Testis (tissue), 3 donors: ENCODE measurements around the gene PPARD. TPM values are rescaled to one million over a fixed set of nuclear protein-coding genes. Genes with fewer than 3 reads are reported as not detected.

Source experiments
- DNase-seq: peaks from one replicate; pipeline ENCODE4 v3.0.0-alpha.2; 2019
- H3K27ac ChIP-seq, 2 donors: fragments of 200-600 bp; sonication (generic); one replicate each; pipeline ENCODE4 v1.5.1; 2019
- H3K27me3 ChIP-seq: fragments of 200-600 bp; sonication (generic); one replicate; pipeline ENCODE4 v1.5.1; 2019
- H3K36me3 ChIP-seq: fragments of 200-600 bp; sonication (generic); one replicate; pipeline ENCODE4 v1.5.1; 2017; ENCODE audit warnings: low read depth; ENCODE audit errors: missing control alignments
- H3K4me1 ChIP-seq: fragments of 200-600 bp; sonication (generic); one replicate; pipeline ENCODE4 v1.5.1; 2019
- H3K4me3 ChIP-seq, 2 donors: fragments of 200-600 bp; sonication (generic); one replicate each; pipeline ENCODE4 v1.5.1; 2017 to 2019
- H3K9me3 ChIP-seq: fragments of 200-600 bp; sonication (generic); one replicate; pipeline ENCODE4 v1.5.1; 2017
- CTCF ChIP-seq, 3 experiments: fragments of 450-650 bp in 2 of 3; fragments of 200-600 bp in 1 of 3; sonication (generic) in 1 of 3; IDR thresholded peaks; one replicate each; pipeline ENCODE4 v1.5.1; 2016 to 2019; ENCODE audit warnings: antibody characterized with exemption in 3 of 3, mild to moderate bottlenecking in 2 of 3, moderate library complexity in 1 of 3
- POLR2A ChIP-seq: fragments of 450-650 bp; IDR thresholded peaks from one replicate; pipeline ENCODE4 v1.6.1; 2017; ENCODE audit warnings: antibody characterized with exemption, mild to moderate bottlenecking, moderate library complexity
- WGBS, 2 donors: methylation state at CpG; one replicate each; pipeline ENCODE4 v1.1.5; 2018; 5-methylcytosine and 5-hydroxymethylcytosine counted together
- intact Hi-C: fragments of 100-400 bp; cut with DNase I; formaldehyde crosslinking; loops from one replicate; pipeline ENCODE4 v1.15.1; 2023; ENCODE audit warnings: low total_unique reads
- polyA plus RNA-seq: library from polyadenylated mRNA; stranded (reverse); fragments of 350-450 nt; fragmentation: Illumina TruSeq; extraction: RNeasy Lipid Tissue Mini Kit (QIAGEN cat#74804); gene quantifications from one replicate; pipeline ENCODE4 v1.2.3, GENCODE V29; 2014; ENCODE audit warnings: low read depth, low replicate concordance; ENCODE audit not compliant: insufficient read depth
- total RNA-seq, 2 donors: library from RNA; depleted of rRNA; stranded (reverse); fragments of >200 nt; gene quantifications; one replicate each; pipeline ENCODE4 v1.2.3, GENCODE V29; 2016

Gene PPARD
- total and polyA plus RNA-seq, 3 donors from 2014 or later = 21.0 to 23.0 (median 21.5) TPM

GRCh38 chr6:35397806-35398418 is 55.6 kb downstream of the PPARD start:
- intact Hi-C loops = no loop called here
- Histone ChIP-seq H3K36me3 (no peaks in the 10 kb centered on the region), H3K4me3 (no peak overlapping the region), H3K9me3 (no peaks in the 10 kb centered on the region), H3K27ac (no peak overlapping the region), H3K4me1 (peaks cover 18% of the 10 kb centered on the region), H3K27me3 (no peaks in the 10 kb centered on the region)
- WGBS, 2 donors = 95% methylated on average over 5 of the region's 5 CpGs
- no peak for DNase-seq
- TF ChIP-seq CTCF (IDR thresholded peaks at IDR 0.05) (no peak), POLR2A (no peak)

- Histone ChIP-seq H3K27me3 (no peaks in the 10 kb centered on the region), H3K4me1 (peaks cover 12% of the 10 kb centered on the region), H3K4me3 (no peak overlapping the region), H3K9me3 (no peaks in the 10 kb centered on the region), H3K36me3 (no peaks in the 10 kb centered on the region), H3K27ac (no peak overlapping the region)
- TF ChIP-seq POLR2A (no peak), CTCF (IDR thresholded peaks at IDR 0.05) (no peak)
- DNase-seq = no peak
- WGBS, 2 donors = 74 to 82% methylated on average over 8 of the region's 8 CpGs
- intact Hi-C loops = no loop called here
Observed at GRCh38 chr6:35398526-35398925, 56.2 kb downstream of the PPARD start.

- H3K9me3 ChIP-seq = no peaks in the 10 kb centered on the region
- no peak overlapping the region for H3K27ac ChIP-seq
- 90 to 99% methylated on average over 5 of the region's 5 CpGs for WGBS, 2 donors
- intact Hi-C loops = no loop called here
- no peak for TF ChIP-seq CTCF (IDR thresholded peaks at IDR 0.05)
- TF ChIP-seq POLR2A = no peak
- no peaks in the 10 kb centered on the region for H3K36me3 ChIP-seq
- no peak for DNase-seq
- H3K4me3 ChIP-seq = no peak overlapping the region
- H3K27me3 ChIP-seq = no peaks in the 10 kb centered on the region
- peaks cover 10% of the 10 kb centered on the region for H3K4me1 ChIP-seq
Observed at GRCh38 chr6:35400111-35400510, 57.8 kb downstream of the PPARD start.

- no peak for DNase-seq
Observed at GRCh38 chr6:35400901-35401311, 58.5 kb downstream of the PPARD start.

More at GRCh38 chr6:35400901-35401311, 58.5 kb downstream of the PPARD start:
- peaks cover 10% of the 10 kb centered on the region for H3K4me1 ChIP-seq
- intact Hi-C loops = no loop called here
- H3K4me3 ChIP-seq = no peak overlapping the region
- H3K36me3 ChIP-seq = no peaks in the 10 kb centered on the region
- TF ChIP-seq POLR2A = no peak
- TF ChIP-seq CTCF (IDR thresholded peaks at IDR 0.05) = no peak
- H3K9me3 ChIP-seq = no peaks in the 10 kb centered on the region
- WGBS, 2 donors = 63 to 87% methylated on average over 5 of the region's 5 CpGs
- no peak overlapping the region for H3K27ac ChIP-seq
- H3K27me3 ChIP-seq = no peaks in the 10 kb centered on the region
